ENCODE data around the gene CEP104. TPM values are rescaled to one million over a fixed set of nuclear protein-coding genes. Genes with fewer than 3 reads are reported as not detected.

The CEP104 gene
- total and polyA plus RNA-seq, 2 experiments from 2014 or later = 12.7 to 22.6 TPM

DNA sequence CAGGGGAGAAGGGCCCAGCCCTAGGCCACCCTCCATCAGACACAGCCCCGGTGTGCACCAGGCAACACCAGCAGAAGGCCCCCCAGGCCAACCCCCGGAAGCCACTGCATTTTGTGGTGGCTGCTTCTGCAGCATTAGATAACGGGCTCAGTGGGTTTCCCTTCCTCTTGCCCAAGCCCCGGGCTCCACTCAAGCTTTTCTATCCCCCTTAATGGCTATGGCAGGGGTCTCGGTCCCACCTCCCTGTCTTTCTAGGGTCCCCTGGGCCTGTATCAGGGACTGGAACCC is 24.1 kb upstream of the CEP104 start:
- no peak overlapping the region for H3K4me3 ChIP-seq
- no peaks in the 10 kb centered on the region for H3K9me2 ChIP-seq (replicated peaks; ENCODE audit: insufficient read depth)
- H3K79me2 ChIP-seq = no peaks in the 10 kb centered on the region
- H3K27me3 ChIP-seq = no peaks in the 10 kb centered on the region
- no peak for DNase-seq (ENCODE audit: low spot score)
- no peaks in the 10 kb centered on the region for H4K20me1 ChIP-seq (ENCODE audit: insufficient read depth, poor library complexity, severe bottlenecking)
- no peaks in the 10 kb centered on the region for H3K4me1 ChIP-seq (ENCODE audit: insufficient read depth)
- no peak overlapping the region for H2AFZ ChIP-seq
- 97% methylated on average over 5 of the region's 5 CpGs for WGBS (ENCODE audit: low lambda C conversion rate, missing lambda C conversion rate)
- peaks cover 4% of the 10 kb centered on the region for H3K9me3 ChIP-seq (ENCODE audit: low read depth)
- TF ChIP-seq, protein P1, sequence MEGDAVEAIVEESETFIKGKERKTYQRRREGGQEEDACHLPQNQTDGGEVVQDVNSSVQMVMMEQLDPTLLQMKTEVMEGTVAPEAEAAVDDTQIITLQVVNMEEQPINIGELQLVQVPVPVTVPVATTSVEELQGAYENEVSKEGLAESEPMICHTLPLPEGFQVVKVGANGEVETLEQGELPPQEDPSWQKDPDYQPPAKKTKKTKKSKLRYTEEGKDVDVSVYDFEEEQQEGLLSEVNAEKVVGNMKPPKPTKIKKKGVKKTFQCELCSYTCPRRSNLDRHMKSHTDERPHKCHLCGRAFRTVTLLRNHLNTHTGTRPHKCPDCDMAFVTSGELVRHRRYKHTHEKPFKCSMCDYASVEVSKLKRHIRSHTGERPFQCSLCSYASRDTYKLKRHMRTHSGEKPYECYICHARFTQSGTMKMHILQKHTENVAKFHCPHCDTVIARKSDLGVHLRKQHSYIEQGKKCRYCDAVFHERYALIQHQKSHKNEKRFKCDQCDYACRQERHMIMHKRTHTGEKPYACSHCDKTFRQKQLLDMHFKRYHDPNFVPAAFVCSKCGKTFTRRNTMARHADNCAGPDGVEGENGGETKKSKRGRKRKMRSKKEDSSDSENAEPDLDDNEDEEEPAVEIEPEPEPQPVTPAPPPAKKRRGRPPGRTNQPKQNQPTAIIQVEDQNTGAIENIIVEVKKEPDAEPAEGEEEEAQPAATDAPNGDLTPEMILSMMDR (IDR thresholded peaks at IDR 0.05; ENCODE audit: poor library complexity) = no peak
- TF ChIP-seq EZH2phosphoT487 (IDR thresholded peaks at IDR 0.05; ENCODE audit: low read depth, severe bottlenecking, unreplicated experiment) = no peak
- TF ChIP-seq EZH2 (IDR thresholded peaks at IDR 0.05; ENCODE audit: borderline replicate concordance) = no peak
- H3K36me3 ChIP-seq (replicated peaks; ENCODE audit: insufficient read depth, low read depth) = no peaks in the 10 kb centered on the region
- no peak overlapping the region for H3K4me2 ChIP-seq
- H3K27ac ChIP-seq = no peak overlapping the region

GRCh38 chr1:3880429-3881192 is 23.6 kb upstream of the CEP104 start:
- no peak overlapping the region for H3K4me3 ChIP-seq
- WGBS (ENCODE audit: low lambda C conversion rate, missing lambda C conversion rate) = 96% methylated on average over 20 of the region's 20 CpGs
- no peaks in the 10 kb centered on the region for H4K20me1 ChIP-seq (ENCODE audit: insufficient read depth, poor library complexity, severe bottlenecking)
- H3K4me2 ChIP-seq = no peak overlapping the region
- H3K27ac ChIP-seq = no peak overlapping the region
- H2AFZ ChIP-seq = no peak overlapping the region
- no peaks in the 10 kb centered on the region for H3K9me2 ChIP-seq (replicated peaks; ENCODE audit: insufficient read depth)
- no peaks in the 10 kb centered on the region for H3K79me2 ChIP-seq
- H3K4me1 ChIP-seq (ENCODE audit: insufficient read depth) = no peaks in the 10 kb centered on the region
- no peaks in the 10 kb centered on the region for H3K36me3 ChIP-seq (replicated peaks; ENCODE audit: insufficient read depth, low read depth)
- peaks cover 4% of the 10 kb centered on the region for H3K9me3 ChIP-seq (ENCODE audit: low read depth)
- TF ChIP-seq, protein P1 (IDR thresholded peaks at IDR 0.05; ENCODE audit: poor library complexity) = no peak
- TF ChIP-seq EZH2 (IDR thresholded peaks at IDR 0.05; ENCODE audit: borderline replicate concordance) = no peak
- no peak for TF ChIP-seq EZH2phosphoT487 (IDR thresholded peaks at IDR 0.05; ENCODE audit: low read depth, severe bottlenecking, unreplicated experiment)
- H3K27me3 ChIP-seq = no peaks in the 10 kb centered on the region
- no peak for DNase-seq (ENCODE audit: low spot score)

- DNase-seq (ENCODE audit: low spot score) = no peak
- Histone ChIP-seq H2AFZ (no peak overlapping the region), H4K20me1 (ENCODE audit: insufficient read depth, poor library complexity, severe bottlenecking) (no peaks in the 10 kb centered on the region), H3K27me3 (no peaks in the 10 kb centered on the region), H3K9me2 (replicated peaks; ENCODE audit: insufficient read depth) (no peaks in the 10 kb centered on the region), H3K4me3 (no peak overlapping the region), H3K4me2 (no peak overlapping the region), H3K27ac (no peak overlapping the region), H3K4me1 (ENCODE audit: insufficient read depth) (no peaks in the 10 kb centered on the region), H3K9me3 (ENCODE audit: low read depth) (peaks cover 4% of the 10 kb centered on the region), H3K79me2 (no peaks in the 10 kb centered on the region), H3K36me3 (replicated peaks; ENCODE audit: insufficient read depth, low read depth) (no peaks in the 10 kb centered on the region)
- no peak for TF ChIP-seq EZH2 (IDR thresholded peaks at IDR 0.05; ENCODE audit: borderline replicate concordance)
- no peak for TF ChIP-seq EZH2phosphoT487 (IDR thresholded peaks at IDR 0.05; ENCODE audit: low read depth, severe bottlenecking, unreplicated experiment)
- TF ChIP-seq, protein P1 (IDR thresholded peaks at IDR 0.05; ENCODE audit: poor library complexity) = no peak
- WGBS (ENCODE audit: low lambda C conversion rate, missing lambda C conversion rate) = 90% methylated on average over 9 of the region's 9 CpGs
Observed at GRCh38 chr1:3879787-3880428, 22.9 kb upstream of the CEP104 start.
